ENCODE data around the gene PDZD8.

The PDZD8 gene

DNA sequence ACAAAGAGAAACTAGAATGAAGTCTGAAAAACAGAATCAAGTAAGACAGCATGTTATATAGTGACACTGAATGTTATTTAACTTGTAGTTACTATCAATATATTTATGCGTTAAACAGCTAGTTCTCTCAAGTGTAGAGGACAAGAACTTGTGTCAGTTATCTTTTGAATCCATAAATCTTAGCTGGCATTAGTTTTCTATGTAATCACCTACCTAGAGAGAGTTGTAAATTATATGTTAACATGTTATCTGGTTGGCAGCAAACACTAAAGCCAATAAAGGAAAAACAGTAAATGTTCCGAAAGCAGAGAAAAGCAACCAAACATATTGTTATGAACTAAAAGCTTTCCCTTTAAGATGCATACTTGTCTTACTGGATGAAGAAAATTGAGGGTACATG, 97.6 kb downstream of the PDZD8 start:
- no peak for DNase-seq

DNA sequence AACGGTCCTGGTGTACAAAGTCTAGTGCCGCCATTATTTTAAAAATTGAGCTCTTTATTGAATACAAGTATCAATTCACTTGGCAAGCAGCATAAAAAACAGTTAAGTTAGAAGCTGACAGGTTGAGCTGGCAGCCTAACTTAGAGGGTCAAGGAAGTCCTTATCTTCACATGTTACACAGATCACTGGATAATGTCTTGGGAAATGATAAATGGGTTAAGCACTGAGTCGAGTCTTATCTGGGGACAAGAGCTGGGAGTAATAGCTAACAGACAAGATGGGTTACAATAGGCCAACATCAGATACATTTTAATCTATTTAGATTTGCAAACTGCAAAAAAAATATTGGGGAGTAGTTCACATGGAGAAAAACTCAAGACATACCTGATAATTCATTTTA, 100.1 kb downstream of the PDZD8 start:
- DNase-seq = no peak

DNA sequence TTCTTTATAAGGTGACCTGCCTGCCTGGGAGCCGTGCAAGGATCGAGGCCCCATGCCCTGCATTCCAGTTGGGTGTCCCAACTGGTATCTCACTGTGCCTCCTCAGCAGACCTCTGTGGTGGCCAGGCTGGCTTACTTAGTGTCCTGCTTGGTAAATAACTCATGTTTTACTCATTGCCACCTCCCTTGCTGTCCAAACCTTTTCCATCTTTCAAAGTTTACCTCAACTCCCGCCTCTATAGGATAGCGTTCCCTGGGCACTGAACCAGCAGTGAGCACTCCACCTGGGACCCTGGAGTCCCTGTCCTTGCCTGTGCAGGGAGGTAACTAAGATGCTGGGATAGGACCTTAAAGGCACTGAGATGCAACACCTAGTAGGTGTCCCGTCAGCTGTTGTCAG, 100.7 kb downstream of the PDZD8 start:
- DNase-seq = no peak

DNA sequence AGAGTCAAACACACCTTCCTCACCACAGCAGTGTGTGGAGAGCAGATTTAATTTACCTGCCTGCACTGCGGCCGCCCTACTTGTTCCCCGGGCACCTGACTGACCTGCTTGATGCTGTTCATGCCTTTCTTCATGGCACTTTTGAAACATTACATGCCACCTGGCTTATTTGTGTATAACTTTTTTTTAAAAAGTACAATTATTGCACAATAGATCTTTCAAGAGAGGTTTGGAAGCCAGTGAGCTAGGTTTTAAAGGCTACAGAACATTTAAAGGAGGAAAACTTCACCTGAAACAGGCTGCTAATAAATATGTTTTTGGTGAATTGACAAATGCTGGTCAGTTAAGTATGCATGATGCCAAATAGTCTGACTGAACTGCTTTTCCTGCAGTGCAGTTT, 101.3 kb downstream of the PDZD8 start:
- no peak for DNase-seq

DNA sequence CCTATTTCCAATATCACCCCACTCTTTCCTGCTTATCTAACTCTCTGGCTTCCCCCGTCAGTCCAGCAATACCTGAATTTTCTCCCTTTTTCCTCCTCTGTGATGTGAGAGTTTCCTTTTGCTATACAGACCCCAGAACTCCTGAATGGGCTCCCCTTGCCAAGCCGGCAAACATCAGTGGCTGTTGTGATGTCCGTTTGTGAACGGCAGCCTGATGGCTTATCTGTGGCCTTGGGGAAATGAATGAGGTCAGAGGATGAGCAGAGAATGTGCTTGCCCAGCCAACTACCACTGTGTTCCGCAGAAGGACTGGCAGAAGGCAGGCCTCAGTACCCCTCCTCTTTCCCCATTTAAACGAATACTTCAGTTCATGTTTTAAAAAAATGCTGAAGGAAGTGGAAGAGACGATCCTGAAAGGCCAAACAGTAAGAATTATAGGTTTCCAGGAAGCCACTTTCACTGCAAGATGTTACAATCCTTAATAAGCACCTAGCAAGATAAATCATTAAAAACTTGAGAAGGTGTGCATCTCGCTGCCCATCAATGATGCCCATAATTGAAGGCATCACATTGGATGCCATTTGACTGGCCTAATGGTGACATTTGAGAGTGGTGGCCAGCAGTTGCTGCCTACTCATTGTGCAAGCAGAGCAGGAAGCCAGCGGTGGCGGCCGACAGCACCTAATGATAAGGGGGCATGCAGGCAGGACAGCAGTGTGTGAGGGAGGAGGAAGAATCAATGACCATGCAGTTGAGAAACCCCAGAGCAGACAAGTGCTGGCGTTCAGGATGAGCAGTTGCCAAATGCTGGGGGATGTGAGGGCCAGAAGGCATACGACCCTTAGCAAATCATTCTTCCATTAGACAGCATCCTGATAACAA, 102.8 kb downstream of the PDZD8 start:
- DNase-seq = no peak

DNA sequence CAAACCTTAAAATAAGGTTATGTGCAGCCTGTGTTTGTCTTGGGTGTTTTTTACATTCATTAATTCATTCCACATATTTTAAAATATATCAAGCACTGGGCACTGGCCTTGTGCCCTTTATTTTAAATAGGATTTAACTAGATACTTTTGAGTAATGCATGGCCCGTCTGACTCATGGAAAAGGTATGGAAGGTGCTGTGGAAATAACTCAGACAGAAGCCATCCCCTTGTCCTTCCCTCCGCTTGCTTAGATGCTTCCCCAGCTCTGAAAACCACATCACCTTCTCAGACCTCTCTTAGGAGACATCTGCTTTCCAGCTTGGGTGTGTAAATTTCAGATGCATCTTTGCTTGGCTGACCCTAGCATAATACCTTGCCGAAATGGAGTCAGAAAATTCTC, 103.8 kb downstream of the PDZD8 start:
- DNase-seq = no peak

DNA sequence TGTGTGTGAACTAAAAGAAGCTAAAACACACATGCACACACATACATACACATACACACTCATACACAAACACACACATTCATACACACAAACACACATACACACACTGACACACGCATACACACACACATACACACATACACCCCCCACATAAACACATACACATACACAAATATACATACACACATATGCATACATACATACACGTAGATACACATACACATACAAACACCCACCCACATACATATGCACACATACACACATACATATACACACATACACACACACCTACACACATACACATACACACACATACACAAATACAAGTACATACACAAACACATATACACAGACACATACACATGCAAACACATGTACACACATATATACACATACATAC, 106.3 kb downstream of the PDZD8 start:
- no peak for DNase-seq

DNA sequence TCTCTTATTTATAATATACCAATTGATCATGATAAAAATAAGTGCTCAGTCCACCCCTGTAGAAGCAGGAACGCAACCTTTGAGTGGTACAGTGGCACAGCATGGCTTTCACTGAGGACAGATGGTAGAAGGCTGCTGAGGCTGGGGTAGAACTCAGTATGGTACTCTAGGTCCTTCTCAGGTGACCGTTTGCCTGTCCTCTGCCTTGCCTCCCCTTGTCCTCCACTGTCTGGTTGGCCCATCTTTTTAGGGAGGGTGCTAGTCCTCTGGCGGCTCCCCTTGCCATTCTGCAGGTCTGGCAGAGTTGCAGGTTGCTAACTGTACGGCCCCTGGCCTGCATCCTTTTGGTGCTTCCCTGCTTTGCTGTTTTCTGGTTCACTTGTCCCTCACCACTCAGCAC, 107.0 kb downstream of the PDZD8 start:
- DNase-seq = no peak

DNA sequence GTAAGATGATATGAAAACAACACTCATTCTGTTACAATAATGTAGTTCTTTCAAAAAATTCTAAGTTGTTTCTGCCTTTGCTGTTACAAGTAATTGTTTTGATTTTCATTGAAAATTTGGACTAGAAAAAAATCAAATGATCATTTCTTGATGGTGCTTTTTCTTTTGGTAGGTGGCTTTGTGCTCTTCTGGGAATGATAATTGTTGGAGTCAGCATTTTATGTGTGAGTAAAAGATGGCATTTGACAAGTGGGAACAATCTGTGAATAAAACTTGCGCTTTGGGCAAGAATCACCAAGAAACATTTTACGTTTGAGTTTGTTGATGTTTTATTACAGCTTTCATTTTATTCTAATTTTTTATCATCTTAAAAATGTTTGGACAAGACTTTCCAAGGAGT, 108.4 kb downstream of the PDZD8 start:
- DNase-seq = no peak

DNA sequence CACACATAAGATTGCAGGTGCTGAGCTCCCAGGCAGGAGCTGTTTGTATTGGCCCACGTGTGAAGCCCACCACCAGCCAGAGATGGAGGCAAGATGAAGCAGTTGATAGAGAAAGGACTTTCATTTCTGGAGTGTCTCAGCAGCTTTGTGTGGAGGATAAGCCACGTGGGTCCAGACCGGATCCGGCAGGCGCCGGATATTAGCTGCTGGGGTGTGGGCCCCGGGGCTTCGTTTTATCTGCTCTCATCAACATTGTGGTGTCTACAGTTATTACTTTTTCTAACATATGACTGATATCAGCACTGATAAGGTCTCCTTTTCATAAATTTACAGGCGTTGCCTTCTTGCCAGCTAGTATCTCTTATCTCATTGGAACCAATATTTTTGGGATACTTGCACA, 108.8 kb downstream of the PDZD8 start:
- no peak for DNase-seq

DNA sequence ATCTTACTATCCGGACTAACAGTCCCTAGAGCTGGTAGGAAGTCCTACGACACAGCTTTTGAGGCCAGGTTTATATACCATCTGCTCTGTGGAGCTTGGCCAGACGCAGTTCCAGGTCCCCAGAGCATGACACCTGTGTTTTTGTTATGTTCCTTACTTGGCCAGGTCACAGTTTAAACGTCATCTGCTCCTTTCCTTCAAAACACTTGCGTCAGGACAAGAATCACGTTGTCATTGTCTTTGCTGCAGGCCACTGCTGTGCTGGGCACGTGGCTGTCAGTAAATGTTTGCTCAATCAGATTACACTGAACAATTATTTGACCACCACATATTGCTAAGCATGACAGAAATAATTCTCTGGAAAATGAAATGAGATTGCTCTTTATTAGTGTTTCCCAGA, 110.5 kb downstream of the PDZD8 start:
- no peak for DNase-seq

DNA sequence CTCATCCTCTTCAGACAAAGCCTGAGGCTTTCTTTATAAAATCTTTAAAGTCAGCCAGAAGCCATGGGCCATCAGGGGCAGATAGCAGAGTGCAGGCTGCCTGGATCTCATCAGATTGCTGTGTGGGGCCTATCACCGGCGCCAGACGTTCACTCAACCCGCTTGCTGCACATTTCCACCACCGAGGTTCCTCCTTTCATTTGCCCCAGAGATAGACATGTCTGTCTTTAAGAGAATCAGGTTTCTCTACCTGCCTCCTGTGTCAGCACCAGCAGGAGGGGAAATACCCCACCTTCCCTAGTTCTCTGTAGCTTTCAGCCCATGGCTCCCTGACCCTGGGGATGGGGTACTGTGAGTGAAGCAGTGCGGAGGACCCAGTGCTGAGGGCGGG, 112.3 kb downstream of the PDZD8 start:
- DNase-seq = no peak

DNA sequence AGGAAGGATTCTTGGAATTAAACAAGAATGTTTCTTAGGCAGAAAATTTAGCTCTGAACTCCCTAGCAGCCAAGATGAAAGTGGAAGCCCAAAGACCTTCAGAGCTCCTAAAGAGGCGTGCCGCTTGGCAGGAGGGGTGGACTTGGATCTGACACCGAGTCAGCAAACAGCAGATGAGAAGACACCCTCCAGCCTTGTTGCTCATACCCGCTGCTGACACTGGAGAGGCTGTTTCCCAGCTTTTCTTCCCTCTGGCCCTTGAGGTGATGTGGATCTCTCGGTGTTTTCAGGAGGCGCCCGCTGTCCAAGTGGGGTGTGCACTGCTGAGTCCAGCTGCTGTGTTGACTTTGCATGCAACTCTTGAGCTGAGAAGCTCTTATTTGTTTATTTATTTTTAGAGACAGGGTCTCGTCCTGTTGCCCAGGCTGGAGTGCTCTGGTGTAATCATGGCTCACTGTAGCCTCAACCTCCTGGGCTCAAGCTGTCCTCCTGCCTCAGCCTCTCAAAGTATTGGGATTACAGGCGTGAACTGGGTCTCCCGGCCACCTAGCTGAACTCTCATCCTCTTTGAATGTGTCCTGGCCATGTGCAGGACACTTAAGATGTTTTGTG, 112.8 kb downstream of the PDZD8 start:
- DNase-seq = no peak

DNA sequence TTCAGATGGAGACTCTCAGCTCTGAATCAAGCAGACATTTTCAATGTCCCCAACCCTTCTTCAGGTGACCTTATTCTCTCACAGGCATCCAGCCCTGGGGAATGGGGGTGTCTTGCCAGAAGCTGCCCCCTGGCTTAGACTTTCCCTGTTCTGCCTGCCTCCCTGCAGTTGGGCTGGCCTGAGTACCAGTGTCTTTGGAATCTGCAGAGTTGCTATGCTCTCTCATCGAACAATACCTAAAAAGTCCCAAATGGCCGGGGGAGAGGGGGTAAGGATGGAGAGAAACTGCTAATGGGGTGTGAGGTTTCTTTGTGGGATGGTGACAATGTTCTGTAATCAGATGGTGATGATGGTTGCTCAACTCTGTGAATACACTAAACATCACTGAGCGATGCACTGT, 113.7 kb downstream of the PDZD8 start:
- DNase-seq = no peak

DNA sequence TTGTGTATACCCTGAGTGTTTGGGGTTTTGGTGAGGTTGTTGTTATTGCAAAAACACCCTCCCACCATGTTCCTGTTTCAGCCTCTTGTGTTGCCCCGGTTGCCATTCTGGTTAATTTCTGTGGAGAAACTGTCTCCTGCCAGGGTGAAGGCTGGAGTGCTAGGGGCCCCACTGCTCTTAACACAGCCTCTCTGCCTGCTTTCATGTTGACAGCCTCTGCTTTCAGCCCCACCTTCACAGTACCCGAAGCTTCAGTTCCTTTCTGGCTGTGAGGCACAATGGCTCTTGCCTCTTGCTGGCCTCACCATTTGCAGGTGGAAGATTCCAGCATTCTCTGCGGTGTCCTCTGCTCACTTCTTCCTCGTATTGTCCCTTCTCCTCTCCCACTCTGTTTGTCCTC, 115.2 kb downstream of the PDZD8 start:
- DNase-seq = no peak

DNA sequence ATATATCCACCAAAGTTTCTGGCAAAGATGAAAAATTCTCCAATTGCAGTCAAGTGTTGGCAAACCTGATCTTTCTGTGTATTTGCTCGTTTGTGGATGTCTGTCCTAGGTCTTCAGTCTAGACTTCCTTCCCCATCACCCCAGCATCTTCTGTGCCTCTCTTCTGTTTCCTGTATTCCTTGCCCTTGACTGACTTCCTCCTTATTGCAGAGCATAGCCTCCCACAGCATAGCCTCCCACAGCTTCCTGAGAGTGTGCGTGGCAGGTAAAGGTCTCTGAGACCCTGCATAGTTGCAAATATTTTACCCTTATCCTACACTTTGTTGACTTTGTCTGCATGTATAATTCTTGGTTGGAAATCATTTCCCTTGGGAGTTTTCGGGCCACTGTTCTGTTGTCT, 116.0 kb downstream of the PDZD8 start:
- peak; percentile 68 to 83 for DNase-seq

DNA sequence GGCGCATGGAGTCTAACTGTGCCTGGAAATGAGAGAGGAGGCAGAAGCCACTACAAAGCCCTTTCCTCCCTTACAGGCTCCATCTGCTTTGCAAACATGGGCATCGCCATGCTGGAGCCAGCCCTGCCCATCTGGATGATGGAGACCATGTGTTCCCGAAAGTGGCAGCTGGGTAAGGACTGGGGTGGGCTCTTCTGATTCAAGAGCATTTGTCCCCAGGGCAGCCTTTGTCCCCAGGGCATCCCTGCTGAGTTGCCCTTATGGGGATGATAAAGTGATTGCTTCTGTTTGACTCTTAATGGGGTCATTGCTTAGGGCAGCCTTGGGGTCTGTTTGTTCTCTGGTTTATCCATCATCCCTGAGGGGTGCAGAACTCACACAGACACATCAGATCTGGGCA, 117.5 kb downstream of the PDZD8 start:
- no peak for DNase-seq

DNA sequence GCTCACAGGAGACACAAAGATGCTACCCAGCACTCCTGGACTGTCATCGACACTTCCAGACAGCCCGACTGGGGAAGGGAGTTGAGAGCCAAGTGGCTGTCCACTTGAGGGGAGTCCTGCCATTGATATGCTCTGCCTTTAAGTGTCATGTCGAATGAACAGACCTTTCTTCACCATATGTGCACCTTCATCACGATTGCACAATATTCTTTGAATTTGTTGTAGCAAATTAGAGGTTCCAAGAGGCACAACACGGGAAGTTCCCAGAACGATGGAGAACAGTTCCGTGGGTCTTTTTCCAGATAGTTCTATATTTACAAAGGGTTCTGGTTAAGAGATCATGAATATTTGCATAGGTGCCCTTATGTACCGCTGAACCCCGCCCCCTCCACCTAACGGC, 118.3 kb downstream of the PDZD8 start:
- no peak for DNase-seq

DNA sequence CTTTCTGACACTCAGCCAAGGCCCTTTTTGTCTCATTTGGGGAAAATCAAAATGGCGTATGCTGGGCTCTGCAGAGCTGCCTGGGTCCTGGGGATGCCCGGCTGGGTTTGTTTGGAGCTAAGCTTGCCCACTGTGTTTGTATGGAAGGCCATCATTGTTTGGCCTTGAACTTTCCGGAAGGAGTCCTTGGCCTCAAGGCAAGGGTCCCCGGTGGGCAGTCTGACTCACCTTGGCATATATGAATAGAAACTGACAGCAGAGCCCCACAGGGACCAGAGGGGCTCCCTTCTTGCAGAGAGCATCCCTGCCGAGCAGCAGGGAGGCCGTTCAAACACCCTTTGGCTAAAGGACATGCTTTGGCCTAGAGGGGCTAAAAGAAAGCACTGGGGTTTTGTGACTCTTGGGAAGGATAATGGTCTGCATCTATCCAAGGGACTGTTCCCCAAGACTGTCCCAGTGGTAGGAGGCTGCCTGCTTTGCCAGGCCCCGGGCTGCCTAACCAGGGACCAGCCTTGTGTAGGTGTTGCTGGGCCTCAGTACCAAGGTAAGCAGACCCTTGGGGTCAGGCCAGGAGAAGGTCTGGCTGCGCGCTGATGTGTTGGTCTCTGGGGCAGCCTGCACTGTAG, 119.3 kb downstream of the PDZD8 start:
- DNase-seq = no peak

DNA sequence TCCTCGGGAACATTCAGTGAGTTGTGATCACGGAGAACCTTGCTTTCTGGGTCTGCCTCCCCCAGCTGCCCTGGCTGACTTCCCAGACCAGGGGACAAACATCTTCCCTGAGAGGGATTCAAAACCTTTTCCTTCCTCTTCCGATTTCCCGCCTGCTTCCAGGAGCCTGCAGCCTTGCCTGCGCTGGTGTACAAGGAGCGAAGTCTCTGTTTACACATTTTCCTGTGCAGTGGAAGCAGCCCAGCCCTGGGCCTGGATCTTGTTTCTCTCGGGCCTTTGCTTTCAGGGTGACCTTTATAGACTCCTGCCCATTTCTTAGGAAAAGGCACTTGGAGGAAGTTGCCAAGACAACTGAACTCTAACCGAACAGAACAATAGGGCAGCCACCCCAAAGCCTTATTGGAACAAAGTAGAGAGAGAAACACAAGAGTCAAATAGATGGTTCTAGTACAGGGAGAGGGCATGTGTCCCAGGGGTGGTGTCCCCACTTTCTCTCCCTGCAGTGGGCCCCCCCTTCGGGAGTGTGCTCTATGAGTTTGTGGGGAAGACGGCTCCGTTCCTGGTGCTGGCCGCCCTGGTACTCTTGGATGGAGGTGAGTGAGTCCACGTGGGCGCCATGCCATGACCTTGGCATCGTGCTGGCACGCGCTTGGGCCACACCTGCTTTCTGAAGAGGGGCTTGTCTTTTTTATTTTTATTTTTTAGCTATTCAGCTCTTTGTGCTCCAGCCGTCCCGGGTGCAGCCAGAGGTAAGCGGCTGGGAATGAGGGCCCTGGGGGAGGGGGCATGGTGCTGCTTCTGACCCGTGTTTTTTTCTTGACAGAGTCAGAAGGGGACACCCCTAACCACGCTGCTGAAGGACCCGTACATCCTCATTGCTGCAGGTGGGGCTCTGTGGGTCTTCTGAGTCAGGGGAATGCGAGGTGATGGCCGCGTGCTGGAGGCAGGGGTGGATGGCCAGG, 120.2 kb downstream of the PDZD8 start:
- no peak for DNase-seq

DNA sequence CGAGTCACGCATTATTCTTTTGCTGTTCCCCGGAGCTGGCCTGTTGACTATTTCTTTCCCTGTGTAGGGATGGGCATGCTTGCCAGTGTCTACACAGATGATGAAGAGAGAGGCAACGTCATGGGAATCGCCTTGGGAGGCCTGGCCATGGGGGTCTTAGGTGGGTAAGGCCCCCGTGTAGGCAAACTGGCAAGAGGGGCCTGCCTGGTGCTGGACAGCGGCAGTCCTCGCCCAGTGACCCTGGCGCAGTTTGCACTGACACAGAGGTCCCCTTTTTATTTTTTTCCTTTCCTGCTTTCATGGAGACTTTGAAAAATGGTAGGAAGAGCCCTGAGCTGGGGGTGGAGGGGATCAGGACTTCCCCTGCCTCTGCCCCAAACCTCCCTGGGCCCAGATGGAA, 120.9 kb downstream of the PDZD8 start:
- DNase-seq = no peak

DNA sequence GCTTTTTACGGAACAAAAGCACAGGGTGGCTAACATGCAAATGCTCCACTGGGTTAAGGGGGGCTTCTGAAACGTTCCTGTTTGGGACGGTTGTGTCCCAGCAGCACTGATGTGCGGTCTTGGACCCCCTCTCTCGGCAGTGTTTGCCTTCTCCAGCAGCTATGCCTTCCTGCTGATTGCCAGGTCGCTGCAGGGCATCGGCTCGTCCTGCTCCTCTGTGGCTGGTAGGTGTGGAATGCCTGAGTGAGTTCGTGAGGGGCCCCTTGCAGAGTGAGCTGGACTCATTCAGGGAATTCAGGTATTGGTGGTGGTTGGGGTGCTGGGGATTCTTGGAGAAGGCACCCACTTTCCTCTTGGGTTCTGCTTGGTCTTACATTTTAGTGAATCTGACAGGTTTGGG, 121.3 kb downstream of the PDZD8 start:
- no peak for DNase-seq

DNA sequence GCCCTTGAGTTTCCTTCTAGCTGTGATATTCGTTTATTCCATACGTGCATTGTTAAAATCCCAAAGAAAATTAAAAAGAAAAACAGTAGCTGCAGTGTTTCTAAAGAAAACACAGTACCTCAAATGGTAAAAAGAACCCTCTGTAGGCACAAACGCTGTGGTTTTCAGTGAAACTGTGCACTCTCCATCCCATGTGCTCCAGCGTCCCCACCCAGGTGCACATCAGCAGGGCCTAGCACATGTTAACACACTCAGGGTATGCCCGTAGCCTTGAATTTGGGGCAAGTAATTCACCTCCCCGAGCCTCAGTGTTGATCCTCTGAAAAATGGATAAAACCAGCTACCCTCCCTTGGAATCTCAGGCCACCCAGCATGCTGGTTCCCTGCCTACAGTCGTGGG, 124.8 kb downstream of the PDZD8 start:
- DNase-seq = no peak
